Sciatic nerve (tissue), 2 donors: ENCODE data around the gene NOTCH1. TPM values are rescaled to one million over a fixed set of nuclear protein-coding genes. Genes with fewer than 3 reads are reported as not detected.

Experiments used
- ATAC-seq: fragments of 200-7000 bp; cut with Tn5 transposase; one replicate; pipeline ENCODE4 v1.9.1; 2020; ENCODE audit warnings: mild to moderate bottlenecking, moderate library complexity
- DNase-seq: peaks from one replicate; pipeline ENCODE4 v3.0.0-alpha.2; 2020; ENCODE audit warnings: low spot score
- intact Hi-C: fragments of 100-400 bp; cut with DNase I; formaldehyde crosslinking; loops from one replicate; pipeline ENCODE4 v1.14.2; 2022
- total RNA-seq: library from RNA; stranded (reverse); fragmentation: NEBNext Ultra II Directional; extraction: Animal tissue kit (Norgen Biotek cat#: 25700); gene quantifications from one replicate; pipeline ENCODE4 v1.2.1, GENCODE V29; 2021
- donor health status: DM: no; HTN: no; CAD: no.
- donor health status: DM: no; HTN: no; CAD: no.

Gene NOTCH1
- total RNA-seq, 1 donor from 2014 or later = 84.2 TPM

- DNase-seq (no peak), ATAC-seq (no peak)
- intact Hi-C loops = no loop called here
Measured at GRCh38 chr9:136528716-136529341, 17.0 kb downstream of the NOTCH1 start.

GRCh38 chr9:136527721-136528710, 17.8 kb downstream of the NOTCH1 start:
- intact Hi-C loops = no loop called here
- DNase-seq (no peak), ATAC-seq (no peak)

GRCh38 chr9:136527131-136527530, 18.7 kb downstream of the NOTCH1 start:
- ATAC-seq = no peak
- intact Hi-C loops = no loop called here
- DNase-seq = no peak

GRCh38 chr9:136526625-136527066, 19.2 kb downstream of the NOTCH1 start:
- ATAC-seq (peak; percentile 47), DNase-seq (no peak)
- intact Hi-C loops = no loop called here

GRCh38 chr9:136525841-136526499, 19.9 kb downstream of the NOTCH1 start:
- DNase-seq = no peak
- peak; percentile 69 for ATAC-seq
- intact Hi-C loops = no loop called here

GRCh38 chr9:136525207-136525606, 20.6 kb downstream of the NOTCH1 start:
- ATAC-seq (no peak), DNase-seq (no peak)
- intact Hi-C loops = no loop called here

GRCh38 chr9:136522314-136523237, 23.3 kb downstream of the NOTCH1 start:
- DNase-seq (no peak), ATAC-seq (no peak)
- intact Hi-C loops = no loop called here

- intact Hi-C loops = no loop called here
- no peak for DNase-seq
- no peak for ATAC-seq
Measured at GRCh38 chr9:136521537-136521936, 24.3 kb downstream of the NOTCH1 start.

- intact Hi-C loops = no loop called here
- DNase-seq (no peak), ATAC-seq (no peak)
Measured at GRCh38 chr9:136520053-136520540, 25.8 kb downstream of the NOTCH1 start.

- no peak for DNase-seq
- no peak for ATAC-seq
- intact Hi-C loops = no loop called here
Measured at GRCh38 chr9:136519263-136520052, 26.4 kb downstream of the NOTCH1 start.

- ATAC-seq (no peak), DNase-seq (no peak)
- intact Hi-C loops = no loop called here
Measured at GRCh38 chr9:136518623-136519022, 27.2 kb downstream of the NOTCH1 start.

GRCh38 chr9:136517950-136518349, 27.9 kb downstream of the NOTCH1 start:
- DNase-seq (no peak), ATAC-seq (no peak)
- intact Hi-C loops = no loop called here

GRCh38 chr9:136517012-136517743, 28.7 kb downstream of the NOTCH1 start:
- DNase-seq (no peak), ATAC-seq (no peak)
- intact Hi-C loops = no loop called here

- ATAC-seq (peak; percentile 5), DNase-seq (no peak)
- intact Hi-C loops = no loop called here
Measured at GRCh38 chr9:136516191-136516654, 29.6 kb downstream of the NOTCH1 start.

GRCh38 chr9:136515276-136515675, 30.6 kb downstream of the NOTCH1 start:
- intact Hi-C loops = no loop called here
- ATAC-seq = no peak

GRCh38 chr9:136514022-136514714, 31.7 kb downstream of the NOTCH1 start:
- DNase-seq (no peak), ATAC-seq (no peak)
- intact Hi-C loops = no loop called here

More at GRCh38 chr9:136515276-136515675, 30.6 kb downstream of the NOTCH1 start:
- DNase-seq = no peak
